Glutamatergic neuron (in vitro differentiated cells): Measurements from ENCODE around the gene BCAS2. TPM values are rescaled to one million over a fixed set of nuclear protein-coding genes. Genes with fewer than 3 reads are reported as not detected.

Experiments
- DNase-seq: peaks from one replicate; pipeline ENCODE4 v3.0.0; 2022
- H3K27ac Mint-ChIP-seq: one replicate; pipeline ENCODE4 v1.8.0; 2020; ENCODE audit warnings: mild to moderate bottlenecking, mixed read lengths, inconsistent platforms; ENCODE audit not compliant: unreplicated experiment
- H3K27me3 Mint-ChIP-seq: one replicate; pipeline ENCODE4 v1.8.0; 2020; ENCODE audit warnings: mild to moderate bottlenecking, moderate library complexity, mixed read lengths, inconsistent platforms; ENCODE audit not compliant: unreplicated experiment
- H3K36me3 Mint-ChIP-seq: one replicate; pipeline ENCODE4 v1.8.0; 2020; ENCODE audit warnings: mild to moderate bottlenecking, mixed read lengths, inconsistent platforms; ENCODE audit not compliant: unreplicated experiment
- H3K4me1 Mint-ChIP-seq: one replicate; pipeline ENCODE4 v1.8.0; 2020; ENCODE audit warnings: mild to moderate bottlenecking, low read depth, mixed read lengths, inconsistent platforms; ENCODE audit not compliant: unreplicated experiment
- H3K4me3 Mint-ChIP-seq: one replicate; pipeline ENCODE4 v1.8.0; 2020; ENCODE audit warnings: mild to moderate bottlenecking, mixed read lengths, inconsistent platforms; ENCODE audit not compliant: unreplicated experiment
- H3K9me3 Mint-ChIP-seq: one replicate; pipeline ENCODE4 v1.8.0; 2020; ENCODE audit warnings: mild to moderate bottlenecking, moderate library complexity, mixed read lengths, inconsistent platforms; ENCODE audit not compliant: unreplicated experiment
- CTCF ChIP-seq: fragments of 200-600 bp; sonication (generic); IDR thresholded peaks from one replicate; pipeline ENCODE4 v1.5.0; 2021; ENCODE audit not compliant: partially characterized antibody, unreplicated experiment
- total RNA-seq: library from RNA; stranded (reverse); fragmentation: NEBNext Ultra II Directional; extraction: Animal tissue kit (Norgen Biotek cat#: 25700); gene quantifications from one replicate; pipeline ENCODE4 v1.2.1, GENCODE V29; 2021; ENCODE audit not compliant: unreplicated experiment

BCAS2 gene
- total RNA-seq, 1 donor from 2014 or later, result 52.4 TPM

DNA sequence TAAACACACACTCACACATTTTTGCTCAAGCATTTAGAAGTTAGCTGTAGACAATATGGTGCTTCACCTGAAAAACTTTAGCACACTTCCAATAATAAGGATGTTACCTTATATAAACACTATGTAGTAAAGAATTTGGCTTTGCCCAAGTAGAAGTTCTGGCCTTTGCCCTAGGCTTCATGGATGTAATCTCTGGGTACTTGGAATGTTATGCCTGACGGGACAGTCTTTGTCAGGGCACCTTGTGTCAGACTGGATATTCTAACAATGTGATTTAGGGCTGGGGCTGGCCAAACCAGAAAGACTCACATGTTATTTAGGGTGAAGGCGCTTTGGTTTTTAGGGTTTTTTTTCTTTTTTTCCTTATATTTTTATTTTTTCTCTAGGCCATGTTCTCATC lies 35.6 kb downstream of the BCAS2 start:
- no peaks in the 10 kb centered on the region for H3K36me3 Mint-ChIP-seq
- no peak for DNase-seq
- no peak overlapping the region for H3K27ac Mint-ChIP-seq
- no peak overlapping the region for H3K4me3 Mint-ChIP-seq
- no peaks in the 10 kb centered on the region for H3K4me1 Mint-ChIP-seq
- H3K27me3 Mint-ChIP-seq, result peaks cover 2% of the 10 kb centered on the region
- H3K9me3 Mint-ChIP-seq, result peaks cover 2% of the 10 kb centered on the region
- no peak for TF ChIP-seq CTCF

DNA sequence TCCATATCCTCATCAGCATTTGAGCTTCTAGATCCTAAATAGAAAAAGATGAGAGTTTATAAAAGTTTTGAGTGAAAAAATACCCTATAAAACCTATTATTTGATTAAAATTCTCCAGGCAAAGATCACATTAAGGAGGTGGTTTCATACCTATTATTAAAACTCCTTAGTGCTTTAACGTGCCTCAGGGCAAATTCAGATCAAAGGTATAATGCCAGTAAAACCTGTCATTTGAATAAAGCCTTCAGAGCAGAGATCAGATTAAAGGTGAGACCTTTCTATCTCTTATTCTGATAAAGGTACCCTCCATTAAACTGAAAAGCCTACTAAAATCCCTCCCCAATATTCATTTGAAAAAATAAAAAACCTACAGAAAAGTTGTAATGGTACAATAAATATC lies 36.1 kb downstream of the BCAS2 start:
- Mint-ChIP-seq H3K36me3 (no peaks in the 10 kb centered on the region), H3K4me1 (no peaks in the 10 kb centered on the region), H3K27ac (no peak overlapping the region), H3K27me3 (peaks cover 2% of the 10 kb centered on the region), H3K9me3 (peaks cover 2% of the 10 kb centered on the region), H3K4me3 (no peak overlapping the region)
- DNase-seq, result no peak
- no peak for TF ChIP-seq CTCF

DNA sequence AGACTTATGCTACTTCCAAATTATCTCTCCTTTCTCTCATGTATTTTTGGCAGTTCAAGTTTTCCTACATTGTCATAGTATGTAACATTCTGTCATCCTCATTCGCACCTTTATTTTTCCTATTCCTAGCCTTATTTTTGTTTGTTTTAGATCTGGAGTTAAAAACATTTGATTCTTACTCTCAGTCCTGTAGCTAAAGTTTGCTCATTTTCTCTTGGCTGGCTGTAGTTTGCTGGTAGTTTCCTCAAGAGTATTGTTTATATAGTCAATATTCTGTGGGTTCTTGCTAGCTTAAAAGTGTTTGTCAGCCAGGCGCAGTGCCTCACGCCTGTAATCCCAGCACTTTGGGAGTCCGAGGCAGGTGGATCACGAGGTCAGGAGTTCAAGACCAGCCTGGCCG lies 40.6 kb downstream of the BCAS2 start:
- Mint-ChIP-seq H3K36me3 (peaks cover 5% of the 10 kb centered on the region), H3K4me1 (no peaks in the 10 kb centered on the region), H3K4me3 (no peak overlapping the region), H3K9me3 (peaks cover 5% of the 10 kb centered on the region), H3K27me3 (peaks cover 4% of the 10 kb centered on the region), H3K27ac (no peak overlapping the region)
- TF ChIP-seq CTCF, result no peak
- no peak for DNase-seq

- TF ChIP-seq CTCF, result no peak
- H3K4me1 Mint-ChIP-seq, result no peaks in the 10 kb centered on the region
- H3K9me3 Mint-ChIP-seq, result peaks cover 5% of the 10 kb centered on the region
- H3K4me3 Mint-ChIP-seq, result no peak overlapping the region
- H3K27ac Mint-ChIP-seq, result no peak overlapping the region
- H3K27me3 Mint-ChIP-seq, result peaks cover 4% of the 10 kb centered on the region
- DNase-seq, result no peak
- peaks cover 5% of the 10 kb centered on the region for H3K36me3 Mint-ChIP-seq
These were observed 41.1 kb downstream of the BCAS2 start for GRCh38 chr1:114540272-114540671.

GRCh38 chr1:114536043-114536442 lies 45.4 kb downstream of the BCAS2 start:
- H3K4me3 Mint-ChIP-seq, result no peak overlapping the region
- H3K9me3 Mint-ChIP-seq, result peaks cover 5% of the 10 kb centered on the region
- H3K4me1 Mint-ChIP-seq, result no peaks in the 10 kb centered on the region
- no peak for DNase-seq
- TF ChIP-seq CTCF, result no peak
- H3K27ac Mint-ChIP-seq, result no peak overlapping the region
- peaks cover 3% of the 10 kb centered on the region for H3K27me3 Mint-ChIP-seq
- H3K36me3 Mint-ChIP-seq, result peaks cover 5% of the 10 kb centered on the region
